Stromal cell of bone marrow (primary cell): ENCODE measurements around the gene SPINK7.
"Not testable (repeated sequence)": the region's sequence is repeated elsewhere in the genome, so short reads cannot be mapped to it uniquely, and the experiment has no call there.

Source experiments
- DNase-seq: peaks from one replicate; pipeline ENCODE4 v3.0.0-alpha.2; 2012; ENCODE audit warnings: low read depth

SPINK7 gene

GRCh38 chr5:148312153-148312552 lies at the start of gene SPINK7:
Gene SPINK7 (plus strand): TSS chr5:148312423. CDS start chr5:148312484, 61 bp downstream.
- DNase-seq: no peak

- no peak for DNase-seq
These were observed 44.3 kb upstream of the SPINK7 start for GRCh38 chr5:148267962-148268361.

- peak; percentile 65 for DNase-seq
These were observed 43.7 kb upstream of the SPINK7 start, which contains the start of gene SPINK13 for GRCh38 chr5:148268566-148268965. Gene SPINK13 (plus strand): TSS chr5:148268794. CDS start chr5:148270073, 1,279 bp downstream.

GRCh38 chr5:148275129-148275528 lies 37.1 kb upstream of the SPINK7 start:
- not testable (repeated sequence) for DNase-seq

- not testable (repeated sequence) for DNase-seq
These were observed 31.3 kb upstream of the SPINK7 start for GRCh38 chr5:148280893-148281292.

- not testable (repeated sequence) for DNase-seq
These were observed 30.9 kb upstream of the SPINK7 start for GRCh38 chr5:148281336-148281735.

- peak; percentile 3 for DNase-seq
These were observed 21.7 kb upstream of the SPINK7 start for GRCh38 chr5:148290271-148291195.

- no peak for DNase-seq
These were observed 14.5 kb upstream of the SPINK7 start for GRCh38 chr5:148297731-148298130.

- no peak for DNase-seq
These were observed 5.8 kb upstream of the SPINK7 start for GRCh38 chr5:148306446-148306845.

GRCh38 chr5:148309019-148309418 lies 3.2 kb upstream of the SPINK7 start:
- no peak for DNase-seq

GRCh38 chr5:148309746-148310145 lies 2.5 kb upstream of the SPINK7 start:
- no peak for DNase-seq

GRCh38 chr5:148311484-148311883 lies 739 bp upstream of the SPINK7 start:
- DNase-seq: no peak

GRCh38 chr5:148314187-148314586 lies 2.0 kb downstream of the SPINK7 start:
- no peak for DNase-seq

- no peak for DNase-seq
These were observed 2.5 kb downstream of the SPINK7 start for GRCh38 chr5:148314731-148315130.

- not testable (repeated sequence) for DNase-seq
These were observed 8.1 kb downstream of the SPINK7 start for GRCh38 chr5:148320011-148320963.

- DNase-seq: no peak
These were observed 21.1 kb downstream of the SPINK7 start for GRCh38 chr5:148333262-148333849.

- DNase-seq: no peak
These were observed 23.0 kb downstream of the SPINK7 start, which contains the start of gene SPINK9 for GRCh38 chr5:148335259-148335658. Gene SPINK9 (plus strand): TSS chr5:148335559. CDS start chr5:148335614, 55 bp downstream.

GRCh38 chr5:148336704-148337435 lies 24.6 kb downstream of the SPINK7 start:
- no peak for DNase-seq

GRCh38 chr5:148342371-148343045 lies 30.3 kb downstream of the SPINK7 start:
- DNase-seq: no peak

GRCh38 chr5:148343046-148343407 lies 30.8 kb downstream of the SPINK7 start:
- no peak for DNase-seq
